Spleen (tissue), 7 donors: ENCODE measurements around the gene THOC5.

Source experiments
- CTCF ChIP-seq, 11 experiments: fragments of 200-600 bp in 7 of 11; fragments of 450-650 bp in 4 of 11; sonication (generic) in 4 of 11; IDR thresholded peaks in 8 of 11; conservative IDR thresholded peaks in 3 of 11; 1 replicate in 7 of 11; 2 replicates in 4 of 11; pipeline versions ENCODE4 v1.4.0 to v1.8.0; 2016 to 2021; ENCODE audit warnings: antibody characterized with exemption in 11 of 11, inconsistent platforms in 4 of 11, mild to moderate bottlenecking in 1 of 11
- POLR2A ChIP-seq, 3 donors: fragments of 450-650 bp; IDR thresholded peaks; one replicate each; pipeline ENCODE4 v1.5.1; 2017; ENCODE audit warnings: antibody characterized with exemption in 3 of 3, mild to moderate bottlenecking in 1 of 3
- donor health status: DM: no; HTN: no; CAD: no; lungs with moderate emphysema.
- donor health status: DM: no; HTN: no; CAD: no.
- donor health status: DM: no; HTN: no; CAD: no.

GRCh38 chr22:29559030-29559429 is 5.5 kb upstream of the THOC5 start:
- TF ChIP-seq POLR2A (IDR thresholded peaks at IDR 0.05) (no peak), CTCF (IDR thresholded peaks at IDR 0.05 in 8 of 11, conservative IDR thresholded peaks at IDR 0.05 in 3 of 11) (no peak)
